Tibial nerve (tissue), 4 donors: ENCODE measurements around the gene EFCAB6. TPM values are rescaled to one million over a fixed set of nuclear protein-coding genes. Genes with fewer than 3 reads are reported as not detected.

Experiments
- DNase-seq, 2 donors: peaks; one replicate each; pipeline ENCODE4 v3.0.0-alpha.2; 2019; ENCODE audit warnings: low spot score in 2 of 2
- H3K27ac ChIP-seq, 4 donors: fragments of 200-600 bp; sonication (generic) in 3 of 4; one replicate each; pipeline ENCODE4 v1.5.1; 2017 to 2019; ENCODE audit warnings: mild to moderate bottlenecking in 1 of 4
- H3K27me3 ChIP-seq, 2 donors: fragments of 200-600 bp; sonication (generic) in 1 of 2; one replicate each; pipeline versions ENCODE4 v1.5.1 to v1.6.0; 2017 to 2019
- H3K36me3 ChIP-seq, 3 donors: fragments of 200-600 bp; sonication (generic); one replicate each; pipeline ENCODE4 v1.5.1; 2018 to 2019
- H3K4me1 ChIP-seq, 4 donors: fragments of 200-600 bp; sonication (generic) in 3 of 4; one replicate each; pipeline ENCODE4 v1.5.1; 2017 to 2019
- H3K4me3 ChIP-seq, 4 donors: fragments of 200-600 bp; sonication (generic) in 3 of 4; one replicate each; pipeline ENCODE4 v1.5.1; 2017 to 2019; ENCODE audit warnings: mild to moderate bottlenecking in 1 of 4, moderate library complexity in 1 of 4
- H3K9me3 ChIP-seq, 4 donors: fragments of 200-600 bp; sonication (generic) in 3 of 4; one replicate each; pipeline ENCODE4 v1.5.1; 2017 to 2019
- EP300 ChIP-seq, 2 donors: sonication (generic); formaldehyde crosslinking; IDR thresholded peaks; one replicate each; pipeline ENCODE4 v1.6.1; 2017; ENCODE audit warnings: antibody characterized with exemption in 2 of 2, mild to moderate bottlenecking in 1 of 2
- POLR2A ChIP-seq, 2 donors: fragments of 450-650 bp; IDR thresholded peaks; one replicate each; pipeline ENCODE4 v1.6.1; 2017; ENCODE audit warnings: antibody characterized with exemption in 2 of 2, mild to moderate bottlenecking in 2 of 2, moderate library complexity in 2 of 2
- WGBS, 2 donors: methylation state at CpG; one replicate each; pipeline ENCODE4 v1.1.5; 2018; 5-methylcytosine and 5-hydroxymethylcytosine counted together
- small RNA-seq: library from RNA; depleted of rRNA; stranded (forward); fragments of <200 nt; gene quantifications from one replicate; pipeline ENCODE3, GENCODE V24; 2016
- total RNA-seq, 4 donors: library from RNA; depleted of rRNA; stranded (reverse); fragments of >200 nt; gene quantifications; one replicate each; pipeline ENCODE4 v1.1.0, GENCODE V29; 2016
- TF ChIP-seq, protein P1 (sequence below), 5 experiments: fragments of 200-600 bp in 3 of 5; fragments of 450-650 bp in 2 of 5; sonication (generic) in 3 of 5; IDR thresholded peaks; one replicate each; pipeline ENCODE4 v1.5.1; 2016 to 2019; ENCODE audit warnings: antibody characterized with exemption in 5 of 5, mild to moderate bottlenecking in 3 of 5, moderate library complexity in 2 of 5

EFCAB6 gene
- total RNA-seq, 4 donors from 2014 or later: 3.3 to 9.2 (median 6.8) TPM

- WGBS, 2 donors: 62 to 74% methylated on average over 7 of the region's 7 CpGs
- TF ChIP-seq POLR2A (IDR thresholded peaks at IDR 0.05): no peak
- TF ChIP-seq EP300 (IDR thresholded peaks at IDR 0.05): no peak
- TF ChIP-seq, protein P1, sequence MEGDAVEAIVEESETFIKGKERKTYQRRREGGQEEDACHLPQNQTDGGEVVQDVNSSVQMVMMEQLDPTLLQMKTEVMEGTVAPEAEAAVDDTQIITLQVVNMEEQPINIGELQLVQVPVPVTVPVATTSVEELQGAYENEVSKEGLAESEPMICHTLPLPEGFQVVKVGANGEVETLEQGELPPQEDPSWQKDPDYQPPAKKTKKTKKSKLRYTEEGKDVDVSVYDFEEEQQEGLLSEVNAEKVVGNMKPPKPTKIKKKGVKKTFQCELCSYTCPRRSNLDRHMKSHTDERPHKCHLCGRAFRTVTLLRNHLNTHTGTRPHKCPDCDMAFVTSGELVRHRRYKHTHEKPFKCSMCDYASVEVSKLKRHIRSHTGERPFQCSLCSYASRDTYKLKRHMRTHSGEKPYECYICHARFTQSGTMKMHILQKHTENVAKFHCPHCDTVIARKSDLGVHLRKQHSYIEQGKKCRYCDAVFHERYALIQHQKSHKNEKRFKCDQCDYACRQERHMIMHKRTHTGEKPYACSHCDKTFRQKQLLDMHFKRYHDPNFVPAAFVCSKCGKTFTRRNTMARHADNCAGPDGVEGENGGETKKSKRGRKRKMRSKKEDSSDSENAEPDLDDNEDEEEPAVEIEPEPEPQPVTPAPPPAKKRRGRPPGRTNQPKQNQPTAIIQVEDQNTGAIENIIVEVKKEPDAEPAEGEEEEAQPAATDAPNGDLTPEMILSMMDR (IDR thresholded peaks at IDR 0.05): no peak
- no peaks in the 10 kb centered on the region for H3K36me3 ChIP-seq
Observed at GRCh38 chr22:43479962-43480361, 332.1 kb downstream of the EFCAB6 start.

GRCh38 chr22:43479301-43479950, 332.7 kb downstream of the EFCAB6 start:
- no peak for DNase-seq
- Histone ChIP-seq H3K9me3 (no peaks in the 10 kb centered on the region), H3K27me3 (no peaks in the 10 kb centered on the region), H3K4me3 (no peak overlapping the region), H3K36me3 (no peaks in the 10 kb centered on the region), H3K27ac (no peak overlapping the region), H3K4me1 (peaks cover 0 to 8% (median 0%) of the 10 kb centered on the region in 4 donors)
- TF ChIP-seq, protein P1 (IDR thresholded peaks at IDR 0.05): no peak
- TF ChIP-seq POLR2A (IDR thresholded peaks at IDR 0.05) (no peak), EP300 (IDR thresholded peaks at IDR 0.05) (no peak)
- WGBS, 2 donors: 65 to 76% methylated on average over 7 of the region's 7 CpGs

More at GRCh38 chr22:43479962-43480361, 332.1 kb downstream of the EFCAB6 start:
- Histone ChIP-seq H3K27ac (no peak overlapping the region), H3K4me3 (no peak overlapping the region), H3K27me3 (no peaks in the 10 kb centered on the region), H3K4me1 (peaks cover 0 to 8% (median 0%) of the 10 kb centered on the region in 4 donors), H3K9me3 (no peaks in the 10 kb centered on the region)
- no peak for DNase-seq

Small RNA genes within 50 kb of the gene (small RNA-seq; reads per million reads assigned to genes)
- gene HMGN2P9: not detected

Other genes with a start within 250 kb of the EFCAB6 start
- 1 to 10 TPM in 1 of 4 donors, not detected in 3; 1.3 TPM for gene SULT4A1, start 50.2 kb upstream of the EFCAB6 start, total RNA-seq
- not detected for gene PNPLA5, start 79.7 kb upstream of the EFCAB6 start, total RNA-seq
- gene PNPLA3, start 111.5 kb upstream of the EFCAB6 start, total RNA-seq: 1 to 10 TPM in 2 of 4 donors, under 1 TPM in 2; 0.44 to 9.3 (median 1.1) TPM
- 10 to 100 TPM; 24.3 to 29.4 (median 28.1) TPM for gene SAMM50, start 143.1 kb upstream of the EFCAB6 start, total RNA-seq
- 10 to 100 TPM; 33.5 to 73.5 (median 41.5) TPM for gene PARVB, start 212.0 kb upstream of the EFCAB6 start, total RNA-seq